ENCODE measurements around the gene PPP4R1.
A peak's percentile ranks its signal among the peaks of the same experiment; 100 is the strongest.

PPP4R1 gene

GRCh38 chr18:9587924-9588323, 26.4 kb downstream of the PPP4R1 start:
- no peak for DNase-seq (ENCODE audit: low read depth)

- no peak for DNase-seq (ENCODE audit: low read depth)
Observed at GRCh38 chr18:9586814-9587213, 27.5 kb downstream of the PPP4R1 start.

- no peak for DNase-seq (ENCODE audit: low read depth)
Observed at GRCh38 chr18:9581667-9582066, 32.7 kb downstream of the PPP4R1 start.

GRCh38 chr18:9578306-9578705, 36.1 kb downstream of the PPP4R1 start:
- DNase-seq (ENCODE audit: low read depth), result no peak

GRCh38 chr18:9577361-9577760, 37.0 kb downstream of the PPP4R1 start:
- DNase-seq (ENCODE audit: low read depth), result no peak

- peak; percentile 88 for DNase-seq (ENCODE audit: low read depth)
Observed at GRCh38 chr18:9575558-9575957, 38.8 kb downstream of the PPP4R1 start.

- DNase-seq (ENCODE audit: low read depth), result no peak
Observed at GRCh38 chr18:9574473-9575115, 39.8 kb downstream of the PPP4R1 start.

GRCh38 chr18:9571546-9571945, 42.8 kb downstream of the PPP4R1 start:
- DNase-seq (ENCODE audit: low read depth), result no peak

- DNase-seq (ENCODE audit: low read depth), result no peak
Observed at GRCh38 chr18:9570255-9570654, 44.1 kb downstream of the PPP4R1 start.

- no peak for DNase-seq (ENCODE audit: low read depth)
Observed at GRCh38 chr18:9569178-9569577, 45.2 kb downstream of the PPP4R1 start.

- no peak for DNase-seq (ENCODE audit: low read depth)
Observed at GRCh38 chr18:9568186-9568585, 46.2 kb downstream of the PPP4R1 start.

- no peak for DNase-seq (ENCODE audit: low read depth)
Observed at GRCh38 chr18:9565407-9565806, 49.0 kb downstream of the PPP4R1 start.

- no peak for DNase-seq (ENCODE audit: low read depth)
Observed at GRCh38 chr18:9563331-9563730, 51.0 kb downstream of the PPP4R1 start.

- no peak for DNase-seq (ENCODE audit: low read depth)
Observed at GRCh38 chr18:9562584-9562983, 51.8 kb downstream of the PPP4R1 start.

- DNase-seq (ENCODE audit: low read depth), result no peak
Observed at GRCh38 chr18:9561759-9562158, 52.6 kb downstream of the PPP4R1 start.

GRCh38 chr18:9559253-9559652, 55.1 kb downstream of the PPP4R1 start:
- no peak for DNase-seq (ENCODE audit: low read depth)

- DNase-seq (ENCODE audit: low read depth), result no peak
Observed at GRCh38 chr18:9558387-9559064, 55.8 kb downstream of the PPP4R1 start.

- no peak for DNase-seq (ENCODE audit: low read depth)
Observed at GRCh38 chr18:9557250-9557943, 57.0 kb downstream of the PPP4R1 start.

- DNase-seq (ENCODE audit: low read depth), result no peak
Observed at GRCh38 chr18:9552616-9553015, 61.7 kb downstream of the PPP4R1 start.

- DNase-seq (ENCODE audit: low read depth), result no peak
Observed at GRCh38 chr18:9552191-9552590, 62.2 kb downstream of the PPP4R1 start.

GRCh38 chr18:9550429-9550828, 63.9 kb downstream of the PPP4R1 start:
- no peak for DNase-seq (ENCODE audit: low read depth)

- no peak for DNase-seq (ENCODE audit: low read depth)
Observed at GRCh38 chr18:9549405-9549804, 65.0 kb downstream of the PPP4R1 start.

- DNase-seq (ENCODE audit: low read depth), result no peak
Observed at GRCh38 chr18:9547782-9548181, 66.6 kb downstream of the PPP4R1 start.

All from non-pigmented ciliary epithelial cell (primary cell).